AG09319 (cell line): ENCODE results near the gene PEX16.

Experiments used
- DNase-seq: peaks from one replicate; pipeline ENCODE4 v3.0.0-alpha.2; 2010; ENCODE audit warnings: low read depth; ENCODE audit errors: extremely low read depth
- TF ChIP-seq, protein P1 (sequence below): IDR thresholded peaks from 2 replicates; pipeline ENCODE4 v1.5.1; 2011; ENCODE audit warnings: low read depth, mild to moderate bottlenecking, inconsistent platforms, low read length, moderate library complexity

The PEX16 gene

DNA sequence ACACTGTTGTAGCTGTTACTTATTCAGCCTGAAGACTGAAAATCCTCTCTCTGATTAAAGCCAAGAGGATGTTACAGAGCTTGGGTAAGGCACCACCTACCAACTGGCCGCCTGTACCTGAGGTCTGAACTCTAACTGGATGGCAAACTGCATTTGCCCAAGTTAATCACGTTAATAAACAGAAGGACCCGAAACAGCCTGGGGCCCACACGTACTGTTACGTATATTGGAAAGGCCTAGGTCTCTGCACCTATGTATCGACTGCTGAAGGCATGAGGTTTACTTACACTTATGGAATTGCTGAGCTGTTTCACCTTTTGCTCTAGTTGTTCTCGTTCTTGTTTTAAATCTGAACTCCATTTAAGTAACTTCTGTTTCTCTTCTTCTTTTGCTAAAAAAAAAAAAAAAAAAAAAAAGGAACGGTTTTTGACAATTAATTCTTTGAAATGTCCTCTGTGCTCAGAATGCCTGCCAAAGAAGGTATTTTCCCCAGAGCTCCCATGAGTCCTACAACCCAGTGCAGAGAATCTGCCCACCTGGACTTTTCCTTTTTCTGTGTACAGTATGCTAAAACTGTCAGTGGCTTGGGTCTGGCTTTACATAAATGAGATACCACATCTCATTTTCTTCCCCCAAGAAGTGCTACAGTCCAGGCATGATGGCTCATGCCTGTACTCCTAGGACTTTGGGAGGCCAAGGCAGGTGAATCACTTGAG is 17.8 kb upstream of the PEX16 start:
- no peak for DNase-seq
- TF ChIP-seq, protein P1, sequence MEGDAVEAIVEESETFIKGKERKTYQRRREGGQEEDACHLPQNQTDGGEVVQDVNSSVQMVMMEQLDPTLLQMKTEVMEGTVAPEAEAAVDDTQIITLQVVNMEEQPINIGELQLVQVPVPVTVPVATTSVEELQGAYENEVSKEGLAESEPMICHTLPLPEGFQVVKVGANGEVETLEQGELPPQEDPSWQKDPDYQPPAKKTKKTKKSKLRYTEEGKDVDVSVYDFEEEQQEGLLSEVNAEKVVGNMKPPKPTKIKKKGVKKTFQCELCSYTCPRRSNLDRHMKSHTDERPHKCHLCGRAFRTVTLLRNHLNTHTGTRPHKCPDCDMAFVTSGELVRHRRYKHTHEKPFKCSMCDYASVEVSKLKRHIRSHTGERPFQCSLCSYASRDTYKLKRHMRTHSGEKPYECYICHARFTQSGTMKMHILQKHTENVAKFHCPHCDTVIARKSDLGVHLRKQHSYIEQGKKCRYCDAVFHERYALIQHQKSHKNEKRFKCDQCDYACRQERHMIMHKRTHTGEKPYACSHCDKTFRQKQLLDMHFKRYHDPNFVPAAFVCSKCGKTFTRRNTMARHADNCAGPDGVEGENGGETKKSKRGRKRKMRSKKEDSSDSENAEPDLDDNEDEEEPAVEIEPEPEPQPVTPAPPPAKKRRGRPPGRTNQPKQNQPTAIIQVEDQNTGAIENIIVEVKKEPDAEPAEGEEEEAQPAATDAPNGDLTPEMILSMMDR: no peak

DNA sequence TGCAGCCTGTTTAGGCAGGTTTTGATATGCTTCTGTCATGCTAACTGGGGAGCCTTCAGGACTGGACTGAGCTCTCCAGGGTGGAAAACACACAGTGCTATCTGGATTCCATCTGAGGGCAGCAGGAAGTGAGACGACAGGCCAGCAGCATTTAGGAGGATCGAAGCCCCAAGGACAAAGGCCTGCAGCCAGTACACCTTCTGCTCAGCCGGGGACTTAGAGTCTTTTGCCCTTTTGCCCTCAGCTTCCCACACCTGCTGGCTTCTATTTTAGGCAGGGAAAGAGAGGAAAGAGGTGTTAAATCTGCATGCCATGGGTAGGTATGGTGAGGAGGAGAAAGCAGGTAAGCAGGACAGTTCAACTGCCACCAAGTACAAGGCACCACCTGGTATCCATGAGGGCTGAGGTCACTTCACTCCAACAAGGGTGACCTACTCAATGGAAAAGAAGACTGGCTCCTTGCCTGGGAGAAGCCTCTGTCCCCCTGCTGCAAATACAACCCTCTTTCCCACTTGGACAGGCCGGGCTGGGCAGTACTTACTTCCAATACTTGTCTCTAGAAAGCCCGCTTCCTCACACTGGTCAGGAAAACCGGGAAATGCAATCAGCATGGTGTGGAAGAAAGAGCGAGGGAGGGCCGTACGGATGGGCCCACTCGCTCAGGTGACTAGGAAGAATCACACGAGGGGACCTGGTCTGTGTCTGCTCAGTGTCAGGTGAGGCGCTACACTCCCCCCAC is 17.1 kb upstream of the PEX16 start:
- TF ChIP-seq, protein P1: no peak
- DNase-seq: no peak

DNA sequence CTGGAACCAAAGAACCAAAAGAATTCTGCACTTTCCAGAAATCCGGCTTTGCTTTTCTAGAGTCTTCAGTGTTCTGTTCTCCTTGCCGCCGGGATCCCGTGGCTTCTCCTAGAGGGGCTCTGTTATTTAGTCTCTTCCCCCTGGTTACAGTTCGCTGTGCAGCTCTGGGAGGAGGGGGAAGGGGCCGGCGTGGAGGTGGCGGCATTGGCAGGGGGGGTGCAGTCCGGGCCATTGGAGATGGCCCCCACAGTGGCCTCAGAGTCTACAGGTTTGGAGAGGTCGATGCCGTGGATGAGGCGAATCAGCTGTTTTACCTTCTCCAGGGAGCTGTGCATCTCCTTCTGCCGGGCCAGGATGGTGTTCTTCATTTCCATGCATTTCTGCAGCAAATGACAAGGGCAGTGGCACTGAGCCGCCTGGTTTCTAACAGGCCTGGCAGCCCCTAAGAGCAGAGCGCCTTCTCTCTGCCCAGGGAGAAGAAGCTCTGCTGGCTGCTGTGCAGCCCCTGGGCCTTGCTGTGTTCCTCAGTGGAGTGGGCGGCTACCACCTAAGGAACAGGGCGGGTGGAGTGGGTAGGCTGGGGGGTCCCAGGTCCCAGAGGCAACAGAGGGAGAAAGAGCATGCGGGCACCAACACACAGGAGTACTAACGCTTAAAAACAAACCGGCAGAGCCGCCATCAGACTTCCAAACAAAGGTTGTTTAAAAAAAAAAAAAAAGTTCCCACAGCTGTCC is 16.3 kb upstream of the PEX16 start:
- no peak for DNase-seq
- TF ChIP-seq, protein P1: no peak

DNA sequence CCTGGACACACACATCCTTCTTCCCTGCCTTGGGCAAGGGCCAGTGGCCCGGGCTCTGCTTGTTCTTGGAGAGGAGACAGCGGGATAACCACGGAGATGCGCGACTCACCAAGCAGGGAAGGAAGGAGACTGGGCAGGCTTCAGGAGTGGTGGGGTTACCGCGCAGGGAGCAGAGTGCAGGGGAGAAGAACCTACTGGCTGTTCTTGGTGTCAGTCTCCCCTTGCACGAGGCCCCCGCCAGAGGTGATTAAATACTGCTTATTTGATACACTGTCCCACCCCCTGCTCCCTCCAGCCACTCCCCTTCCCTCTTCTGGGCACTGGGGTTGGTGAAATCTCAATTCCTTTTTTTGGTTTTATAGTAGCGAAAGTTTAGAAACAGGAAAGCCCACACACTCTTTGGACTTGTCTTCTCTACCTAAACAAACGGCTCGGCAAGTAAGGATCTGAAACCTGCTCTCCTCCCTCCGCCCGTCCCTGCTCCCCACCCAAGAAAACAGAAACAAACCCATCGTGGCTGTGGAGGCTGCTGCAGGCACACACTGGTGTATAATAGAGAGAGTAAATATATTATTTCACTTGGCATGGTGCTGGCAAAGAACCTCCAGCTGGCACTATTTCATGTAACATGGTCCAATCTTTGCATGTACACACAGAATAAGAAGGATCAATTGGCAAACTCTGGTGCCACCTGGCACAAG is 15.6 kb upstream of the PEX16 start:
- TF ChIP-seq, protein P1: no peak
- DNase-seq: no peak

DNA sequence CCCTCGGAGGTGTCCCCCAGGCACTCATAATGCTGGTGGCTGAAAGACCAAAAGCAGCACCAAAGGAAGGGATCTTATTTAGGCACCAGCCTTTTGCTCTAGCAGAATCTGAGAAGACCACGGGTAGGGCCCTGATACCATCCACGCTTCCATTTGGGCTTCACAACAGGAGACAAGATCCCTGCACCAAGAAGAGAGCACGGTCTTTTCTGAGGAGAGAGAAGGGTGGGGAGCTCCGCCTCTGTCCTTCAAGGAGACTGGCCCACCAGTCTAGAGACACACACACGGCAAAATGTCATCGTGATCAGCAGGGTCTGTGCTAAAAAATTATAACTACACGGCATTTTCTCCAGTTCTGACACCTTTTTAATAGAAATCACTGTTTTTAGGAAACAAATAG is 14.5 kb upstream of the PEX16 start:
- TF ChIP-seq, protein P1: no peak
- no peak for DNase-seq

DNA sequence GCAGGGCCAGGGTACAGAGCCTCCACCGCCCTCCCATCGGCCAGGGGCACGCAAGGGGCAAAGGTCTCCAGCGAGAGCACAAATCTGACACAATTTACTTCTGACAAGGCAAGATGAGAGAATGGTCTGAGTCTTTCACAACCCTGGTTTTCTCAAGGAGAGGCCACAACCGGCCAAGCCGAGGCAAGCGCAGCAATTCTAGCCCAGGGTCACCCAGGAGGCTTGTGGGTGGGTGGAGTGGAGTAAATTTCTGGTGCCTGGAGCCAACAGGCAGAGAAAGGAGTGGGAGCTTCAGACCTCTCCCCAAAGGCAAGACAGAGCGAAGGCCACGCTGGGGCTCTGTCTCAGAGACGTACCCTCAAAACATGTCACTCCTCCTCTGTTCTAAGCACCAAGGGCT is 14.1 kb upstream of the PEX16 start:
- DNase-seq: no peak
- TF ChIP-seq, protein P1: no peak
